Ecto neural progenitor cell (in vitro differentiated cells): ENCODE measurements around the gene APBB2.
"Not testable (repeated sequence)": the region's sequence is repeated elsewhere in the genome, so short reads cannot be mapped to it uniquely, and the experiment has no call there.

Source experiments
- DNase-seq: peaks from one replicate; pipeline ENCODE4 v3.0.0-alpha.2; 2018; ENCODE audit warnings: low spot score

APBB2 gene

GRCh38 chr4:40937140-40937725 is 277.1 kb downstream of the APBB2 start:
- no peak for DNase-seq

DNA sequence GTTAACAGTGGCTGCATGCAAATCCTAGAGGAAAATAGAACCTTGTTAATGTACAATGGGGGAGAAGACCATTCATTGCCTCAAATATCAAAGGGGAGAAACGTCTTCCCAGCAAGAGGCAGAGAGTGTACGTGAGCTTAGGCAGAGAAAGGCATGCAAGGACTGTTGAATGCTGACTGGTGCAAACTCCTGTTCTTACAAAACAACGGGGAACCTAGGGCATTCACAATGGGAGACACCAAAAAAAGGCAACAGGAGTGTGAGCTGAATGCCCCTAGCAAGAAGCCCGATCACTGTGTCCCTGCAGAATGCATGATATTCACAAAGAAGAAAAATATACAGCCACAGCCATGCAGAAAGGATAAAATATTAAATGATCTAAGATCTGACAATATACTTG is 279.7 kb downstream of the APBB2 start:
- DNase-seq: no peak

DNA sequence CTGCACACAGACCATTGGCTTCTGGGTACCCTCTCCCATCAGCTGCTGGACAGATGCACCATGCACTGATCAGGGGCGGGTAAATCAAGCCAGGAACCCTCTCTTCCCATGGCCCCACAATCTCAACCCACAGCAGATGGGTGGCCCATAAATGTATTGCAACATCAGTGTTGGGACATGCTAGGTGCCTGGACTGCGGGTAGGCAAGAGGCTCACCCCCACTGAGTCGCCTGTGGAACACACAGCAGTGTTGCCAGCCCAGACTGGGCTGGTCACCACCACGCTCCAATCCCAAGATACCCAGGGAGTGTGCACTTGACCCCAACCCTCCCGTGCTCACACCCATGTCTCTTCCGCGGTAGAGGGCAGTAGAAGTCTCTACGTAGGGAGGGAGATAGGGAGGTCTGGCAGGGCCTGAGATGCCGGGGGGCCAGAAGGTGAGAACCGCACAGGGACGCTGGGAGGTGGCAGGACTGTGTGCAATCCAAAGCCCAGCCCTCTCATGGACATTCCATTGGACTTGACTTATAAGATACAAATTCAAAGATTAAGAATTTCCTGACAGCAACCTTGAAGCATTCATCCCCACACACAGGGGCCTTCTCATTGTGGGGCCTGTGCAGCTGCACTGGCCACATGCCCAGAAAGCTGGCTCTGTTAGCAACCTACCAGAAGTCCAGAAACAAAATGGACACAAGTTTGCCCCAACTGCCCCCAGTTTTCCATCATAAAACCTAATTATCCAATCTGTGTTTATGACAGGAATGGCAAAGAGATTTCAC is 280.9 kb downstream of the APBB2 start:
- no peak for DNase-seq

- DNase-seq: no peak
Measured at GRCh38 chr4:40931841-40932240, 282.5 kb downstream of the APBB2 start.

- no peak for DNase-seq
Measured at GRCh38 chr4:40931238-40931637, 283.1 kb downstream of the APBB2 start.

- DNase-seq: no peak
Measured at GRCh38 chr4:40927074-40927473, 287.3 kb downstream of the APBB2 start.

GRCh38 chr4:40924793-40925117 is 289.6 kb downstream of the APBB2 start:
- no peak for DNase-seq

DNA sequence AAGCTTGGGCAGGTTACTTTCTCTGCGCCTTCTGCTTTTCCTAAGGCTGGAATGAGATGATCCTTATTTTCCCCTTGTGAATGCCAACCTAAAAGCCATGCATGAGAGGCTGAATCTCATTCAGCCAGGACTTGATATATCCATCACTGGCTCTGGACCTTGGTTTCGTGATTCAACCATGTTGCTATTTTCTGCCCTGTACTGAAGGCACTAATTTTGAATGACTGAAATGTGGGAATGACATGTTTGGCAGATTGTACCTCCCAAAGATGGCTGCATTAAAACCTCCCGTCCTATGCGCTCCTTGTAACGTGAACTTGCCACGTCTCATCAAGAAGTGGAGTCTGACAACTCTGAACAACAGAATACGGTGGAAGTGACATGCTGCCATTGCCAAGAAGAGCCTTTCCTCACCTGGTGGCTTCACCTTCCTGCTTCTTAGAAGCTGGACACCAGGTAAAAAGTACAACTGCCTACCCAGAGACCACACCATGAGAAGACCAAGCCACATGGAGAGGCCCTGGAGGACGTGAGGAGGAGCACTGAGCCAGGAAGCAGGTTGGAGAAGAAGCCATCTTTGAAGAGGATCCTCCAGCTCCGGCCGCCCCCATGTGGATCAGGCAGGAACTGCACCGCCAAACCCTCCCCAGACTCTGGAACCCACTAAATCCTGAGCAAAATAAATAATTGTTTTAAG is 290.1 kb downstream of the APBB2 start:
- peak; percentile 71 for DNase-seq

GRCh38 chr4:40923316-40924095 is 290.8 kb downstream of the APBB2 start:
- no peak for DNase-seq

GRCh38 chr4:40919976-40920375 is 294.4 kb downstream of the APBB2 start:
- DNase-seq: not testable (repeated sequence)

DNA sequence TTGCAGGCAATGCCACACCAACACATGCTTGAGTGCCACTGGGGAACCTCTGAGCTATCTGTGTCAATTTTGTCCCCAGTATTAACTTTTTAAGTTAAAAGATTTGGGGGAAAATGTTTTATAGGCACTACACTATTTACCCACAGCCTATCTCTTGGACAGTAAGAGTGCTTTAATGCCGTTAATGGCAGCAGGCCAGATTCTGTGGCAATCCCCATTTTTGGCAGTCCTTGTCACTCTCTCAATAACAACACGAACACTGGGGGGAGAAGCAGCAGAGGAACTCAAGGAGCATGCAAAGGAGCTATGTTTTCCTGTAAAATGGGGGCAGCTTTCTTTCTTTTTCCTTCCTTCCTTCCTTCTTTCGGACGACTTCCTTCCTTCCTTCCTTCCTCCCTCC is 296.0 kb downstream of the APBB2 start:
- no peak for DNase-seq

- peak; percentile 64 for DNase-seq
Measured at GRCh38 chr4:40916880-40917279, 297.5 kb downstream of the APBB2 start.

GRCh38 chr4:40916218-40916555 is 298.2 kb downstream of the APBB2 start:
- DNase-seq: no peak

DNA sequence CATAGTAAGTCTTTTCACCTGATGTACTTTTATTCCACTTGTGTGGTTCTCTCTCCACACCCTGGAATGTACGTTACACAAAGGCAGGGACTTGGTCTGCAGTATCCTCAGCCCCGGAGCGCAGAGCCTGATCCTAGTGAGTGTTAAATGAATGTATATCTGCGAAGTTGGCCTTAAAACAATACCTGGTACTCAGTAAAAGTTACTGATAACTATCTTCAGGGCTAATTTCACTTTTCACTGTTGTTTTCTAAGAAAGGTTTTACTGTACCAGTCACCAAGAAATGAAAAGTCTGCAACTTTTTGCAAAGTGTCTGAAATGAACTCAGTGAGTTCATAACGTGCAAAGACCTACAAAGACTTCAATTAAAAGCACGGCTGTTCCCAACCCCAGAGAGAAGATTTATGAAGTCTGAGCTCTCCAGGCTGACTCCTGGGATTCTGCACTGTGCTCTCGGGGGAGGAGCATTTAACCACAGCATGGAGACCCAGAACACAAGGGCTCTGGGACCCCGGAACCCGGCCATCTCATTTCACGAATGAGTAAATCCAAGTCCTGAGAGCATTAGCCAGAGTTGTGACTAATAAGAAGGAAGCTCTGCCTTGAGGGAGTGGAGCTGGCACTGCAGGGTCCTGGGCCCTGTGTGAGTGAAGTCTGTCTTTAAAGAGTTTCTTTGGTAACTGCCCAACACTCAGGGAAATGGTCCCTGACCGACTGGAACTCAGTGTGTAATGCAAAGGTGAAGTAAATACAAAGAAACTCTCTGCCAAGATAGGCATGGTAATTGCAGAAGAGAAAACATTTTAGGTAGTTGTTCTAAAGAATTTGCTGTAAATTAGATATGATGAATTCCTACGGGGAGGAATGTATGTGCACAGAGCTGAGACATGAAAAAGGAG is 298.8 kb downstream of the APBB2 start:
- DNase-seq: no peak

DNA sequence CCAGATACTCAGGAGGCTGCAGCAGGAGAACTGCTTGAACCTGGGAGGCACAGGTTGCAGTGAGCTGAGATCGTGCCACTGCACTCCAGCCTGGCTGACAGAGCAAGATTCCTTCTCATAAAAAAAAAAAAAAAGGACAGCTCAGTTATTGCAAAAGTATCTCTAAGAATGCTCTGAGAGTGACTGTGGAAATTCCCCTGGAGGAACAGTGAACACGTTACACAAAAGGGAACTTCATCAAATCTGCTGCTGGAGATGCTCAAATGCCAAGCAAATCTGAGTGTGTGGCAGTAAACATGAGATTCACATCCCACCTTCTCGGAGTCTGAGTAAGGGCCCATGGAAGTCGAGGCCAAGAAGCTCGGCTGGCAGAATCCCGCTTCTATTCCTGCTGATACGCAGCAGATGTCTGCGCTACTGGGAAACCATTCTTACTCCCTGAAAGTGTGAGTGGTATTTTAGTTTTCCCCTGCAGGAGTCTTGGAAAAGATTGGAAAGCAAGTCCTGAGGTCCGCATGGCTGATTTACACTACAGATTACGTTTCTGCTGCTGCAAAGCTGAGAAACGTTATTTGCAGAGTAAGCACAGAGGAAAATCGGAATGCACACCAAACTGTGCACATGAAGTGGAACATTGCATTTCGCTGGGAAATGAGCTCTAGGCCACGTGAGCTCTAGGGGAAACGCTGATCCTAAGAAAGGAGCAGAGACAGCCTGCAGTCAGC is 301.7 kb downstream of the APBB2 start:
- no peak for DNase-seq

GRCh38 chr4:40910706-40911105 is 303.6 kb downstream of the APBB2 start:
- DNase-seq: no peak

DNA sequence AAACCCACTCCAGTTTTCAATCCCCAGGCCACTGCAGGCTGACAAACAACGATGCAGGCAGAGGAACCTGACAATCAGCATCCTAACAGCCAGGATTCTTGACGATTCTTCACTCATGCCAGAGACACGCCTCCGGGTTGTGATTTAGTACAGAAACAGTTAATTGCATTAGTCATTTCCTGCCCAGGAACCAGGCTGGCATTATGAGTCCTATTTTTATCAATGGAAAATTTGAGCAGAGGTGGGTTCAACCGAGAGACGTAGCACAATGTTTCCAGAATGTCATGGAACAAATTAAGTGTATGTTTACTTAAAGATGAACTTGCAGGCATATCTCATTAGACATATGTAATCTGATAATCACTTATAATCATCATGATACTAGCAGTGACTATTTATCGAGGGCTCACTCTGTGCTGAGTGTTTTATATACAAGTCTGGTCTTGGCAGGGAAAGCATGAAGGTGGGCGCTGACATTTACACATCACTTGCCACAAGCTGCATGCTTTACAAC is 304.9 kb downstream of the APBB2 start:
- DNase-seq: no peak

GRCh38 chr4:40908702-40909362 is 305.5 kb downstream of the APBB2 start:
- DNase-seq: peak; percentile 90

DNA sequence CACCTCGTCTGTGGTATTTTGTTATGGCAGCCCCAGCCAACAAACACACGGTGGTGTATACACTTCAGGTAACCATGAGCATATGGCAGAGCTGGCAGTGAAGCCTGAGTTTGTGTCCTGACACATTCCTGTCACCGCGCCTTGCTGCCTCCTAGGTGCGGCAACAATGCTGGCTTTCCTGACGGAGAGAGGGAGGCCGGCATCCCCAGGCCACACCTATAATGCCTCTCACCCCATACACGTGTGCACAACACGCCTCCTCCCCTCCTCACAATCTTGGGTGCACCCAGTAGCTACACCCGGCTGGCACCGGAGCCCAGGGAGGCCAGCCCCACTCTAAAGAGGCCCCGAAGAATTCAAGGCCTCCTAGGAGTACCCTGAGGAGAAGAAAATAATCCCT is 306.0 kb downstream of the APBB2 start:
- DNase-seq: no peak

GRCh38 chr4:40905414-40905813 is 308.9 kb downstream of the APBB2 start:
- no peak for DNase-seq
